Measurements from ENCODE around the gene PLEKHH1.

- no peak for TF ChIP-seq POLR2A (IDR thresholded peaks at IDR 0.05)
- no peak for TF ChIP-seq CTCF (IDR thresholded peaks at IDR 0.05)
Observed at GRCh38 chr14:67529947-67530935, 2.8 kb upstream of the PLEKHH1 start.

Data from transverse colon (tissue), 3 donors.